H9 (cell line): ENCODE results near the gene PAM. TPM values are rescaled to one million over a fixed set of nuclear protein-coding genes. Genes with fewer than 3 reads are reported as not detected.

Experiments
- DNase-seq: peaks from one replicate; pipeline ENCODE4 v3.0.0-alpha.2; 2017
- H2AFZ ChIP-seq: one replicate; pipeline ENCODE4 v1.6.1; 2013; ENCODE audit warnings: mild to moderate bottlenecking, low read length, control low read depth, moderate library complexity
- H2AK5ac ChIP-seq: 2 replicates; pipeline ENCODE4 v1.6.1; 2013; ENCODE audit warnings: low read length, control low read depth, mixed read lengths; ENCODE audit not compliant: insufficient read length
- H2BK120ac ChIP-seq: one replicate; pipeline ENCODE4 v1.6.1; 2013; ENCODE audit warnings: low read depth, mild to moderate bottlenecking, low read length, control low read depth, inconsistent platforms; ENCODE audit not compliant: poor library complexity, severe bottlenecking
- H2BK12ac ChIP-seq: 2 replicates; pipeline ENCODE4 v1.6.1; 2013; ENCODE audit warnings: low read length, control low read depth, mixed read lengths, low read depth; ENCODE audit not compliant: insufficient read length
- H2BK15ac ChIP-seq: 2 replicates; pipeline ENCODE4 v1.6.1; 2013; ENCODE audit warnings: low read depth, low read length, control low read depth
- H2BK20ac ChIP-seq: one replicate; pipeline ENCODE4 v1.6.1; 2013; ENCODE audit warnings: low read depth, mild to moderate bottlenecking, low read length, control low read depth, inconsistent platforms; ENCODE audit not compliant: poor library complexity, severe bottlenecking
- H2BK5ac ChIP-seq: 2 replicates; pipeline ENCODE4 v1.6.1; 2013; ENCODE audit warnings: low read length, control low read depth, mixed read lengths; ENCODE audit not compliant: insufficient read length
- H3K14ac ChIP-seq: 2 replicates; pipeline ENCODE4 v1.6.1; 2013; ENCODE audit warnings: low read length, control low read depth; ENCODE audit not compliant: insufficient read depth
- H3K18ac ChIP-seq: 2 replicates; pipeline ENCODE4 v1.6.1; 2013; ENCODE audit warnings: low read depth, mild to moderate bottlenecking, mixed read lengths, low read length, control low read depth; ENCODE audit not compliant: insufficient read length
- H3K23ac ChIP-seq: 2 replicates; pipeline ENCODE4 v1.6.1; 2013; ENCODE audit warnings: low read length, control low read depth, mixed read lengths, low read depth; ENCODE audit not compliant: insufficient read length
- H3K23me2 ChIP-seq: 2 replicates; pipeline ENCODE4 v1.6.1; 2013; ENCODE audit warnings: low read depth, mild to moderate bottlenecking, mixed read lengths, low read length, control low read depth; ENCODE audit not compliant: insufficient read length, poor library complexity, severe bottlenecking
- H3K27ac ChIP-seq: 2 replicates; pipeline ENCODE4 v1.5.1; 2013; ENCODE audit warnings: low read length, control low read depth, mixed read lengths, low read depth; ENCODE audit not compliant: insufficient read length
- H3K27me3 ChIP-seq: 2 replicates; pipeline ENCODE4 v1.6.1; 2013; ENCODE audit warnings: low read length, control low read depth, inconsistent platforms; ENCODE audit not compliant: insufficient read depth
- H3K4ac ChIP-seq: 2 replicates; pipeline ENCODE4 v1.6.1; 2013; ENCODE audit warnings: low read depth, mild to moderate bottlenecking, control low read depth, inconsistent platforms, low read length, moderate library complexity
- H3K4me1 ChIP-seq: 2 replicates; pipeline ENCODE4 v1.6.1; 2013; ENCODE audit warnings: low read length, control low read depth, inconsistent platforms; ENCODE audit not compliant: insufficient read depth
- H3K4me2 ChIP-seq: 2 replicates; pipeline ENCODE4 v1.6.1; 2013; ENCODE audit warnings: low read length, control low read depth, mixed read lengths; ENCODE audit not compliant: insufficient read length, insufficient read depth
- H3K56ac ChIP-seq: 2 replicates; pipeline ENCODE4 v1.6.1; 2013; ENCODE audit warnings: low read depth, mild to moderate bottlenecking, mixed read lengths, low read length, control low read depth; ENCODE audit not compliant: insufficient read length
- H3K79me1 ChIP-seq: 2 replicates; pipeline ENCODE4 v1.6.1; 2013; ENCODE audit warnings: low read depth, mild to moderate bottlenecking, moderate library complexity, low read length, control low read depth, inconsistent platforms; ENCODE audit not compliant: insufficient read depth, poor library complexity, severe bottlenecking
- H3K79me2 ChIP-seq: 2 replicates; pipeline ENCODE4 v1.6.1; 2013; ENCODE audit warnings: low read length, control low read depth, inconsistent platforms; ENCODE audit not compliant: insufficient read depth
- H3K9ac ChIP-seq: 2 replicates; pipeline ENCODE4 v1.6.1; 2013; ENCODE audit warnings: low read length, control low read depth, mixed read lengths; ENCODE audit not compliant: insufficient read length; ENCODE audit errors: extremely low read depth
- H3K9me3 ChIP-seq: one replicate; pipeline ENCODE4 v1.6.1; 2013; ENCODE audit warnings: low read depth, low read length, inconsistent platforms; ENCODE audit not compliant: control insufficient read depth
- H3T11ph ChIP-seq: one replicate; pipeline ENCODE4 v1.6.1; 2013; ENCODE audit warnings: mild to moderate bottlenecking, low read length, control low read depth, inconsistent platforms
- H4K20me1 ChIP-seq: one replicate; pipeline ENCODE4 v1.6.1; 2013; ENCODE audit not compliant: control insufficient read depth, insufficient read length, insufficient read depth
- H4K5ac ChIP-seq: 2 replicates; pipeline ENCODE4 v1.6.1; 2013; ENCODE audit warnings: low read depth, mild to moderate bottlenecking, mixed read lengths, low read length, control low read depth; ENCODE audit not compliant: insufficient read length
- H4K8ac ChIP-seq: replicated peaks from 2 replicates; pipeline ENCODE4 v1.6.1; 2013; ENCODE audit warnings: low read length, control low read depth, mixed read lengths, low read depth; ENCODE audit not compliant: insufficient read length
- H4K91ac ChIP-seq: 2 replicates; pipeline ENCODE4 v1.6.1; 2013; ENCODE audit warnings: low read depth, mild to moderate bottlenecking, moderate library complexity, mixed read lengths, low read length, control low read depth; ENCODE audit not compliant: insufficient read length
- H3K27ac Mint-ChIP-seq, 3 experiments: 2 replicates in 2 of 3; 3 replicates in 1 of 3; pipeline ENCODE4 v1.8.0; 2020 to 2021; ENCODE audit warnings: mixed read lengths in 3 of 3, mild to moderate bottlenecking in 1 of 3, moderate library complexity in 1 of 3
- H3K27me3 Mint-ChIP-seq: 2 replicates; pipeline ENCODE4 v1.8.0; 2021; ENCODE audit warnings: low read depth, mild to moderate bottlenecking, moderate library complexity, mixed read lengths
- H3K36me3 Mint-ChIP-seq, 3 experiments: 2 replicates in 2 of 3; 3 replicates in 1 of 3; pipeline ENCODE4 v1.8.0; 2020 to 2021; ENCODE audit warnings: low read depth in 3 of 3, mixed read lengths in 3 of 3; ENCODE audit not compliant: insufficient read depth in 1 of 3
- H3K4me1 Mint-ChIP-seq, 2 experiments: 2 replicates each; pipeline ENCODE4 v1.8.0; 2020; ENCODE audit warnings: mixed read lengths in 2 of 2
- H3K4me3 Mint-ChIP-seq, 2 experiments: 2 replicates in 1 of 2; 3 replicates in 1 of 2; pipeline ENCODE4 v1.8.0; 2020 to 2021; ENCODE audit warnings: mild to moderate bottlenecking in 2 of 2, mixed read lengths in 2 of 2, moderate library complexity in 1 of 2
- H3K9me3 Mint-ChIP-seq, 2 experiments: 2 replicates in 1 of 2; 3 replicates in 1 of 2; pipeline ENCODE4 v1.8.0; 2020; ENCODE audit warnings: mild to moderate bottlenecking in 2 of 2, mixed read lengths in 2 of 2, moderate library complexity in 1 of 2
- CTCF ChIP-seq: fragments of 200-600 bp; sonication (generic); conservative IDR thresholded peaks from 3 replicates; pipeline ENCODE4 v1.8.0; 2021; ENCODE audit warnings: antibody characterized with exemption, mild to moderate bottlenecking
- WGBS: extraction: QIAGEN DNeasy Blood & Tissue Kit; methylation state at CpG from one replicate; pipeline ENCODE4 v1.1.7; 2013; ENCODE audit warnings: missing lambda C conversion rate, low lambda C conversion rate, mixed read lengths; ENCODE audit not compliant: insufficient read length; ENCODE audit errors: extremely low coverage; 5-methylcytosine and 5-hydroxymethylcytosine counted together
- total RNA-seq: library from RNA; stranded (reverse); gene quantifications from 2 replicates; pipeline ENCODE4 v1.2.1, GENCODE V29; 2021

The PAM gene
- total RNA-seq, 1 experiment from 2014 or later = 31.5 TPM

GRCh38 chr5:102801371-102801770 is 46.3 kb downstream of the PAM start:
- H2BK5ac ChIP-seq = no peak overlapping the region
- no peaks in the 10 kb centered on the region for H3K23me2 ChIP-seq
- H3K4me2 ChIP-seq = no peak overlapping the region
- no peaks in the 10 kb centered on the region for H3K79me2 ChIP-seq
- no peak overlapping the region for H3T11ph ChIP-seq
- H3K79me1 ChIP-seq = no peaks in the 10 kb centered on the region
- H3K14ac ChIP-seq = no peak overlapping the region
- no peak for TF ChIP-seq CTCF
- no peak overlapping the region for H4K8ac ChIP-seq
- H3K9ac ChIP-seq = no peak overlapping the region
- Mint-ChIP-seq H3K4me3 (no peak overlapping the region), H3K27ac (peak overlapping the region in 1 of 3 experiments; percentile 19; a peak in 1 of 7 replicates), H3K36me3 (peaks cover 0 to 3% (median 0%) of the 10 kb centered on the region in 3 experiments; a peak in 3 of 7 replicates), H3K27me3 (no peaks in the 10 kb centered on the region), H3K9me3 (no peaks in the 10 kb centered on the region), H3K4me1 (peaks cover 49 to 76% of the 10 kb centered on the region in 2 experiments)
- H4K5ac ChIP-seq = no peak overlapping the region
- H2BK120ac ChIP-seq = no peak overlapping the region
- H3K4me1 ChIP-seq = no peaks in the 10 kb centered on the region; the same call in 1 of the 2 replicates
- H3K4ac ChIP-seq = no peak overlapping the region
- H3K27me3 ChIP-seq = no peaks in the 10 kb centered on the region
- no peaks in the 10 kb centered on the region for H4K20me1 ChIP-seq
- no peak overlapping the region for H2BK20ac ChIP-seq
- no peaks in the 10 kb centered on the region for H3K9me3 ChIP-seq
- H2AFZ ChIP-seq = no peak overlapping the region
- H2AK5ac ChIP-seq = no peak overlapping the region
- H3K27ac ChIP-seq = no peak overlapping the region
- no peak overlapping the region for H3K56ac ChIP-seq
- no peak overlapping the region for H2BK12ac ChIP-seq
- DNase-seq = no peak
- no peak overlapping the region for H4K91ac ChIP-seq
- H3K18ac ChIP-seq = no peak overlapping the region
- no peak overlapping the region for H2BK15ac ChIP-seq
- no CpG with 5 or more reads among the region's 3 CpGs for WGBS
- no peak overlapping the region for H3K23ac ChIP-seq
